Urinary bladder (tissue), 4 donors: Measurements from ENCODE around the gene PTTG1IP2. TPM values are rescaled to one million over a fixed set of nuclear protein-coding genes. Genes with fewer than 3 reads are reported as not detected.

Experiments
- DNase-seq: peaks from one replicate; pipeline ENCODE4 v3.0.0-alpha.2; 2015; ENCODE audit errors: extremely low spot score
- H3K27ac ChIP-seq: one replicate; pipeline ENCODE4 v1.5.1; 2013; ENCODE audit warnings: low read depth, mild to moderate bottlenecking, moderate library complexity
- H3K36me3 ChIP-seq: one replicate; pipeline ENCODE4 v1.6.1; 2013; ENCODE audit warnings: mild to moderate bottlenecking, moderate library complexity; ENCODE audit not compliant: insufficient read depth
- H3K4me1 ChIP-seq: one replicate; pipeline ENCODE4 v1.6.1; 2013; ENCODE audit warnings: mild to moderate bottlenecking, moderate library complexity; ENCODE audit not compliant: insufficient read depth
- H3K4me3 ChIP-seq: one replicate; pipeline ENCODE4 v1.5.1; 2013; ENCODE audit warnings: low read depth, low read length
- WGBS: extraction: QIAGEN DNeasy Blood & Tissue Kit; methylation state at CpG from one replicate; pipeline ENCODE4 v1.1.7; 2013; 5-methylcytosine and 5-hydroxymethylcytosine counted together
- polyA plus RNA-seq: library from polyadenylated mRNA; stranded (reverse); fragments of 200-250 nt; gene quantifications from one replicate; pipeline ENCODE4 v1.2.3, GENCODE V29; 2013
- total RNA-seq: library from RNA; depleted of rRNA; stranded (reverse); fragments of >200 nt; gene quantifications from one replicate; pipeline ENCODE4 v1.2.3, GENCODE V29; 2014
- donor health status: healthy with polysubstance abuse.
- donor health status: healthy.

The PTTG1IP2 gene
- total and polyA plus RNA-seq, 2 donors = not detected

GRCh38 chr7:90502539-90502938 lies 33.1 kb downstream of the PTTG1IP2 start:
- H3K36me3 ChIP-seq = no peaks in the 10 kb centered on the region
- H3K27ac ChIP-seq = no peak overlapping the region
- no peaks in the 10 kb centered on the region for H3K4me1 ChIP-seq
- no peak for DNase-seq
- no peak overlapping the region for H3K4me3 ChIP-seq
- WGBS = 85% methylated on average over 4 of the region's 4 CpGs

- no peak for DNase-seq
- Histone ChIP-seq H3K27ac (no peak overlapping the region), H3K4me1 (no peaks in the 10 kb centered on the region), H3K4me3 (no peak overlapping the region), H3K36me3 (no peaks in the 10 kb centered on the region)
- 92% methylated on average over 1 of the region's 1 CpG for WGBS
Measured at GRCh38 chr7:90503367-90503766, 33.9 kb downstream of the PTTG1IP2 start.

- Histone ChIP-seq H3K4me3 (no peak overlapping the region), H3K27ac (no peak overlapping the region), H3K36me3 (no peaks in the 10 kb centered on the region), H3K4me1 (no peaks in the 10 kb centered on the region)
- 83% methylated on average over 1 of the region's 1 CpG for WGBS
- no peak for DNase-seq
Measured at GRCh38 chr7:90507692-90508091, 38.3 kb downstream of the PTTG1IP2 start.

- H3K27ac ChIP-seq = no peak overlapping the region
- 70% methylated on average over 2 of the region's 2 CpGs for WGBS
- DNase-seq = no peak
Measured at GRCh38 chr7:90511776-90512175, 42.3 kb downstream of the PTTG1IP2 start.

GRCh38 chr7:90512821-90513254 lies 43.4 kb downstream of the PTTG1IP2 start:
- Histone ChIP-seq H3K27ac (no peak overlapping the region), H3K4me3 (no peak overlapping the region), H3K4me1 (no peaks in the 10 kb centered on the region), H3K36me3 (no peaks in the 10 kb centered on the region)
- no peak for DNase-seq
- 70% methylated on average over 3 of the region's 3 CpGs for WGBS

More at GRCh38 chr7:90511776-90512175, 42.3 kb downstream of the PTTG1IP2 start:
- Histone ChIP-seq H3K4me3 (no peak overlapping the region), H3K4me1 (no peaks in the 10 kb centered on the region), H3K36me3 (no peaks in the 10 kb centered on the region)

- 84% methylated on average over 2 of the region's 2 CpGs for WGBS
- Histone ChIP-seq H3K36me3 (no peaks in the 10 kb centered on the region), H3K4me1 (no peaks in the 10 kb centered on the region), H3K27ac (no peak overlapping the region), H3K4me3 (no peak overlapping the region)
- no peak for DNase-seq
Measured at GRCh38 chr7:90516257-90516656, 46.8 kb downstream of the PTTG1IP2 start.

- Histone ChIP-seq H3K27ac (no peak overlapping the region), H3K4me1 (no peaks in the 10 kb centered on the region), H3K36me3 (no peaks in the 10 kb centered on the region), H3K4me3 (no peak overlapping the region)
- WGBS = 66% methylated on average over 1 of the region's 1 CpG
- DNase-seq = no peak
Measured at GRCh38 chr7:90518630-90519029, 49.2 kb downstream of the PTTG1IP2 start.

- Histone ChIP-seq H3K27ac (no peak overlapping the region), H3K4me1 (no peaks in the 10 kb centered on the region), H3K4me3 (no peak overlapping the region), H3K36me3 (no peaks in the 10 kb centered on the region)
- DNase-seq = no peak
- 19% methylated on average over 5 of the region's 5 CpGs for WGBS
Measured at GRCh38 chr7:90520484-90520883, 51.0 kb downstream of the PTTG1IP2 start.

- Histone ChIP-seq H3K4me1 (no peaks in the 10 kb centered on the region), H3K4me3 (no peak overlapping the region), H3K27ac (no peak overlapping the region), H3K36me3 (no peaks in the 10 kb centered on the region)
- no peak for DNase-seq
- WGBS = 61% methylated on average over 1 of the region's 1 CpG
Measured at GRCh38 chr7:90530263-90530662, 60.8 kb downstream of the PTTG1IP2 start.

GRCh38 chr7:90532231-90532929 lies 62.9 kb downstream of the PTTG1IP2 start:
- H3K4me3 ChIP-seq = no peak overlapping the region
- H3K4me1 ChIP-seq = no peaks in the 10 kb centered on the region
- WGBS = 76% methylated on average over 7 of the region's 7 CpGs
- no peak overlapping the region for H3K27ac ChIP-seq
- no peaks in the 10 kb centered on the region for H3K36me3 ChIP-seq
- no peak for DNase-seq

- Histone ChIP-seq H3K4me3 (no peak overlapping the region), H3K27ac (no peak overlapping the region), H3K4me1 (no peaks in the 10 kb centered on the region), H3K36me3 (no peaks in the 10 kb centered on the region)
- DNase-seq = no peak
- WGBS = 85% methylated on average over 3 of the region's 3 CpGs
Measured at GRCh38 chr7:90536449-90536848, 67.0 kb downstream of the PTTG1IP2 start.

- Histone ChIP-seq H3K4me1 (no peaks in the 10 kb centered on the region), H3K27ac (no peak overlapping the region), H3K4me3 (no peak overlapping the region), H3K36me3 (no peaks in the 10 kb centered on the region)
- no peak for DNase-seq
- WGBS = 75% methylated on average over 2 of the region's 2 CpGs
Measured at GRCh38 chr7:90538405-90538804, 69.0 kb downstream of the PTTG1IP2 start.

GRCh38 chr7:90540406-90540805 lies 71.0 kb downstream of the PTTG1IP2 start:
- Histone ChIP-seq H3K36me3 (no peaks in the 10 kb centered on the region), H3K4me1 (no peaks in the 10 kb centered on the region), H3K27ac (no peak overlapping the region), H3K4me3 (no peak overlapping the region)
- DNase-seq = no peak
- 27% methylated on average over 1 of the region's 1 CpG for WGBS

GRCh38 chr7:90551036-90551435 lies 81.6 kb downstream of the PTTG1IP2 start:
- DNase-seq = no peak
- WGBS = 64% methylated on average over 4 of the region's 4 CpGs
- Histone ChIP-seq H3K4me1 (no peaks in the 10 kb centered on the region), H3K27ac (no peak overlapping the region), H3K4me3 (no peak overlapping the region), H3K36me3 (no peaks in the 10 kb centered on the region)

GRCh38 chr7:90552521-90552920 lies 83.1 kb downstream of the PTTG1IP2 start:
- H3K27ac ChIP-seq = no peak overlapping the region
- no peaks in the 10 kb centered on the region for H3K4me1 ChIP-seq
- no peak overlapping the region for H3K4me3 ChIP-seq
- H3K36me3 ChIP-seq = no peaks in the 10 kb centered on the region
- WGBS = 80% methylated on average over 1 of the region's 1 CpG
- DNase-seq = no peak
